Parathyroid adenoma (tissue), 2 donors: Measurements from ENCODE around the gene GPC3.

Experiments
- H2AFZ ChIP-seq: fragments of 300-600 bp; sonication (generic); one replicate; pipeline ENCODE4 v1.7.0; 2017; ENCODE audit warnings: antibody characterized with exemption, mild to moderate bottlenecking
- H3K27ac ChIP-seq: fragments of 300-600 bp; sonication (generic); one replicate; pipeline ENCODE4 v1.7.0; 2017
- H3K27me3 ChIP-seq: fragments of 300-600 bp; sonication (generic); one replicate; pipeline ENCODE4 v1.7.0; 2017; ENCODE audit warnings: low read length; ENCODE audit not compliant: control insufficient read depth, insufficient read depth
- H3K36me3 ChIP-seq: fragments of 300-600 bp; sonication (generic); one replicate; pipeline ENCODE4 v1.7.0; 2017; ENCODE audit warnings: low read length; ENCODE audit not compliant: control insufficient read depth, insufficient read depth
- H3K4me1 ChIP-seq: fragments of 300-600 bp; sonication (generic); one replicate; pipeline ENCODE4 v1.7.0; 2017; ENCODE audit warnings: control low read depth
- H3K4me2 ChIP-seq: fragments of 300-600 bp; sonication (generic); one replicate; pipeline ENCODE4 v1.7.0; 2017; ENCODE audit warnings: low read length
- H3K4me3 ChIP-seq: fragments of 300-600 bp; sonication (generic); one replicate; pipeline ENCODE4 v1.7.0; 2017; ENCODE audit warnings: low read depth, low read length
- H3K79me2 ChIP-seq: fragments of 300-600 bp; sonication (generic); one replicate; pipeline ENCODE4 v1.7.0; 2017; ENCODE audit warnings: control low read depth
- H3K9ac ChIP-seq: fragments of 300-600 bp; sonication (generic); one replicate; pipeline ENCODE4 v1.7.0; 2017; ENCODE audit warnings: mild to moderate bottlenecking
- H3K9me3 ChIP-seq: fragments of 300-600 bp; sonication (generic); one replicate; pipeline ENCODE4 v1.7.0; 2017; ENCODE audit warnings: low read length; ENCODE audit not compliant: control insufficient read depth
- CTCF ChIP-seq: fragments of 300-600 bp; sonication (generic); IDR thresholded peaks from one replicate; pipeline ENCODE4 v1.7.0; 2017; ENCODE audit warnings: antibody characterized with exemption, mild to moderate bottlenecking
- donor health status: primary hyperparathyroidism.

Gene GPC3

DNA sequence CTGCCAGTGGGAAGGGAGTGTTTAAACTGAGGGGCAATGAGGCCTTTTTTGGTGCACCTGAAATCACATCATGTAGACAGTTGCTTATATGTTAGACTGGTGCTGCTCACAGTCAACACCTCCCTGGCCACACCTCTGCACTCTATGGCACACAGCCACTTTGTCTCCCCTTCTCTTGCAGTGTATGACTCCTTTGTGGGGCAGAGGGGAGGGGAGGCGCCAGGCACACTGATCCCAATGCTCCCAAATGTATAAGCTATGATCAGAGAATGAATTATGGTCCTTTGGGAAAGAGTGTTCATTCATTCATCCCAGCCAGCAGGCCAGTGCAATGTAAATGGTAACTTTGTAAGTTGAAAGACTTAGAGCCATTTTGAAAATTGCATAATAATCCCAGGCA lies 4.6 kb upstream of the GPC3 start:
- Histone ChIP-seq H3K27me3 (no peaks in the 10 kb centered on the region), H3K27ac (no peak overlapping the region), H3K9ac (no peak overlapping the region), H3K9me3 (no peaks in the 10 kb centered on the region), H2AFZ (no peak overlapping the region), H3K4me1 (no peaks in the 10 kb centered on the region), H3K4me3 (no peak overlapping the region), H3K36me3 (no peaks in the 10 kb centered on the region), H3K79me2 (no peaks in the 10 kb centered on the region), H3K4me2 (no peak overlapping the region)
- TF ChIP-seq CTCF: no peak

DNA sequence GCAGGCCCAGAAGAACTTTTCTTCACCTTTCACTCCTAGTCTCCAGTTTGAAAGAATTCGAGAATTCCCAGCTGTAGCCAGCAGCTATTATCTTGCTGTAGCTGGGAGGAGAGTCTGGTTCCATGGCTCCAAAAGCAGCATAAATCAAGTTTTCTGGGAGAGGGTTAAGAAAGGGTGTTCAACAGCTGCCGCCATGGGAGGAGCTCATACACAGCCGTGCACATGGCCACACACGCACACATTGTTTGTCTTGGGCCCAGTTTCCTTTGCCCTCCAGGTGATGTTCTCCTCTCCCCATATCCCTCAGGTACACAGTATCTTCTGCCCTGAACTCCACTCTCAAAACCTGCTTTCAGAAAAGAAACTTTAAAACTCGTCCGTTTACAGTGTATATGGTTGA lies 4.1 kb upstream of the GPC3 start:
- Histone ChIP-seq H2AFZ (no peak overlapping the region), H3K27ac (no peak overlapping the region), H3K4me2 (no peak overlapping the region), H3K9ac (no peak overlapping the region), H3K27me3 (no peaks in the 10 kb centered on the region), H3K36me3 (no peaks in the 10 kb centered on the region), H3K4me1 (no peaks in the 10 kb centered on the region), H3K9me3 (no peaks in the 10 kb centered on the region), H3K4me3 (no peak overlapping the region), H3K79me2 (no peaks in the 10 kb centered on the region)
- TF ChIP-seq CTCF: no peak

DNA sequence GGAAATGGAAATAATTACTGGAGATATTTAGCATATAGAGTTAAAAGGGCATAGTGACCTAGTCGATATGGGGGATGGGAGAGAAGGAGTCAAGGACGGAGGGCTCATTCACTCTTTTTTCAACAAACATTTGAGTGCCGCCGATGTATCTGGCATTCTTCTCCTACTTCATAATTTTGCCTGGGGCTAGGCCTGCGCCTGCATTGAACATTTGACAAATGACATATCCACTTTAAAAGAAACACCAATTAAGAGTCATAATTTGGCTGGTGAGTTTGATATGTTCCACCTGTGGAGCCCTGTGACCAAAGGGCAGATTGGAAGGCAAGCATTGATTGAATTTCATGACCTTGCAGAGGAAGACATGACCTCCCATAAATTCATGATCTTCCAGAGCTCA lies 2.6 kb upstream of the GPC3 start:
- Histone ChIP-seq H3K4me3 (no peak overlapping the region), H3K79me2 (no peaks in the 10 kb centered on the region), H3K27me3 (no peaks in the 10 kb centered on the region), H3K27ac (no peak overlapping the region), H2AFZ (no peak overlapping the region), H3K4me2 (no peak overlapping the region), H3K36me3 (no peaks in the 10 kb centered on the region), H3K4me1 (no peaks in the 10 kb centered on the region), H3K9ac (no peak overlapping the region), H3K9me3 (no peaks in the 10 kb centered on the region)
- TF ChIP-seq CTCF: no peak

DNA sequence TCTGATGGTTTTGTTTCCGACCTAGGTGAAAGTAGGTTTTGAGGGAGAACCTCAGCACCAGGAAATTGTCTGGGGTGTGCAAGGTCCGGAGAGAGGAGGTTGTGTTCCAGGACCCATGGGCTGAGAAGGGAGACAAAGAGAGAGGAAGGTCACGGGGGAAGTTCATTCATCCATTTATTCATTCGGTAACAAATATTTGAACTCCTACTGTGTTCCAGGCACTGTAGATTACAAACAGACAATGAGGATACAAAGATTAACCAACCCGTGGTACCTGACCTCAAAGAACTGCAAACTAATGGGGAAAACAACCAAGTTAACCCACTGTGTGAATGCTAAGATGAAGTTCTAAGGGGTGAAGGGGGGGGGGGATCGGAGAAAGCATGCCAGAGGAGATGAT lies 1.8 kb upstream of the GPC3 start:
- Histone ChIP-seq H3K27me3 (no peaks in the 10 kb centered on the region), H3K4me1 (no peaks in the 10 kb centered on the region), H3K4me3 (no peak overlapping the region), H3K4me2 (no peak overlapping the region), H3K36me3 (no peaks in the 10 kb centered on the region), H3K27ac (no peak overlapping the region), H3K9me3 (no peaks in the 10 kb centered on the region), H3K9ac (no peak overlapping the region), H3K79me2 (no peaks in the 10 kb centered on the region), H2AFZ (no peak overlapping the region)
- no peak for TF ChIP-seq CTCF

DNA sequence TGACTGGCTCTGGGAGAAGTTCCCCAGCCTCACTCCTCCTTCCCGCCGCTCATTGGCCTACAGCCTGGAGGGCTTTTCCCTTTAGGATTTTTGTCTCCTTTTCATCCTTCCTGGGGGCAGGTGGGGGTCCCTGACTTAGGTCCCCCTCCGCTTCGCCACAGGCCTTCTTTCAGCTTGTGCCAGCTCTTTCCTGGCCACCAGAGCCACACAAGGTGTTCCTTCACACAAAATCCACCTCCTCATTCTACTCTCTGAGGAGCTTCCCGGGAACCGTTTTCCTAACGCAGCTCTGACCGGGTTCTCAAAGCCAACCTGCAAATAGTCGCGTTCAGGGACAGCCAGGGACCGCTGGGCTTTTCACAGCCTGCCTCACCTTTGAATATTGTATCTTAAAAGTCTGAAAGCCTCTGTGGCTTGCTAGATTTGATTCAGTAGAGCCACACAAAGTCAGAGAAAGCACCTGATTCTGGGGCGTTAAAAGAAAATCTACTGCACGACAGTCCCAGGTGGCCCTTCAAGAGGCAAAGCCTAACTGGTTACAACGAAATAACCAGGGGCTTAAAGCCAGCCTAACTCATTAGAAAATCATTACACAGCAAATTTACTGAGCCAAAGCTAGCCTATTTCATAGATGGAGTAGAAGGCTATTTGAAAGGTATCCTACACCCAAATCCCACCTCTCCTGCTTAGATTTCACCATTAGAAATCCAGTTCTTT lies 731 bp upstream of the GPC3 start:
- no peak overlapping the region for H3K9ac ChIP-seq
- TF ChIP-seq CTCF: no peak
- H3K36me3 ChIP-seq: no peaks in the 10 kb centered on the region
- no peak overlapping the region for H3K4me3 ChIP-seq
- peak overlapping the region; percentile 47 for H3K4me2 ChIP-seq
- no peaks in the 10 kb centered on the region for H3K27me3 ChIP-seq
- H2AFZ ChIP-seq: peak overlapping the region; percentile 50
- H3K9me3 ChIP-seq: no peaks in the 10 kb centered on the region
- no peaks in the 10 kb centered on the region for H3K4me1 ChIP-seq
- H3K27ac ChIP-seq: no peak overlapping the region
- H3K79me2 ChIP-seq: no peaks in the 10 kb centered on the region
